RWPE1 (cell line): ENCODE measurements around the gene DLX3.

Source experiments
- CTCF ChIA-PET: fragments of 350-600 bp; sonication (Branson Sonifier 250); formaldehyde crosslinking; extraction: SDS; loops from one replicate; lab custom pipeline; 2021; lab: Yijun Ruan, JAX
- POLR2A ChIA-PET: fragments of 400-600 bp; formaldehyde crosslinking; extraction: SDS; loops from one replicate; lab custom pipeline; 2020; ENCODE audit warnings: antibody characterized with exemption; ENCODE audit not compliant: low non-redundant PET; lab: Yijun Ruan, JAX
- DNase-seq: peaks from one replicate; pipeline ENCODE4 v3.0.0; 2012; ENCODE audit warnings: low spot score
- H3K27ac ChIP-seq: fragments of 450-650 bp; 2 replicates; pipeline ENCODE4 v1.5.1; 2017
- TF ChIP-seq, protein P1 (sequence below): fragments of 450-650 bp; conservative IDR thresholded peaks from 2 replicates; pipeline ENCODE4 v1.5.1; 2017; ENCODE audit warnings: low read depth, mild to moderate bottlenecking

The DLX3 gene

DNA sequence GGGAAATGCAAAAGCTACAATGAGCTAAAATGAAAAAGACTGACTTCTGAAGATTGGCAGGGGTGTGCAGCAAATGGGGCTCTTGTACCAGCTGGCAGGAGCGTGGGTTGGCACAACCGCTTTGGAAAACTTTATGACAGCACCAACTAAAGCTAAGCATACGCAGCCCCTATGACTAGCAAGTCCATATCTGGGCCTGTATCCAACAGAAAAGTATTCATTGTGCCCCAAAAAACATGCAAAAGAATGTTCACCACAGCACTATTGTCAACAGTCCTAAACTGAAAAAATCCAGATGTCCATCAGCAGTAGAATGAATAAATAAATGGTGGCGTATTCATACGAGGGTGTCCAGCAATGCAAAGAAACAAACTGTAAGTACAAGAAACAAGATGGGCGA is 38.3 kb upstream of the DLX3 start:
- ChIA-PET CTCF (interaction anchor here (0.5 to 0.7 kb wide), 2 partner anchors 12 to 21 kb away, joined by 4 read pairs; no protein-coding TSS in a partner anchor), POLR2A (no interaction called here)
- no peak for DNase-seq
- TF ChIP-seq, protein P1, sequence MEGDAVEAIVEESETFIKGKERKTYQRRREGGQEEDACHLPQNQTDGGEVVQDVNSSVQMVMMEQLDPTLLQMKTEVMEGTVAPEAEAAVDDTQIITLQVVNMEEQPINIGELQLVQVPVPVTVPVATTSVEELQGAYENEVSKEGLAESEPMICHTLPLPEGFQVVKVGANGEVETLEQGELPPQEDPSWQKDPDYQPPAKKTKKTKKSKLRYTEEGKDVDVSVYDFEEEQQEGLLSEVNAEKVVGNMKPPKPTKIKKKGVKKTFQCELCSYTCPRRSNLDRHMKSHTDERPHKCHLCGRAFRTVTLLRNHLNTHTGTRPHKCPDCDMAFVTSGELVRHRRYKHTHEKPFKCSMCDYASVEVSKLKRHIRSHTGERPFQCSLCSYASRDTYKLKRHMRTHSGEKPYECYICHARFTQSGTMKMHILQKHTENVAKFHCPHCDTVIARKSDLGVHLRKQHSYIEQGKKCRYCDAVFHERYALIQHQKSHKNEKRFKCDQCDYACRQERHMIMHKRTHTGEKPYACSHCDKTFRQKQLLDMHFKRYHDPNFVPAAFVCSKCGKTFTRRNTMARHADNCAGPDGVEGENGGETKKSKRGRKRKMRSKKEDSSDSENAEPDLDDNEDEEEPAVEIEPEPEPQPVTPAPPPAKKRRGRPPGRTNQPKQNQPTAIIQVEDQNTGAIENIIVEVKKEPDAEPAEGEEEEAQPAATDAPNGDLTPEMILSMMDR: no peak
- no peak overlapping the region for H3K27ac ChIP-seq

DNA sequence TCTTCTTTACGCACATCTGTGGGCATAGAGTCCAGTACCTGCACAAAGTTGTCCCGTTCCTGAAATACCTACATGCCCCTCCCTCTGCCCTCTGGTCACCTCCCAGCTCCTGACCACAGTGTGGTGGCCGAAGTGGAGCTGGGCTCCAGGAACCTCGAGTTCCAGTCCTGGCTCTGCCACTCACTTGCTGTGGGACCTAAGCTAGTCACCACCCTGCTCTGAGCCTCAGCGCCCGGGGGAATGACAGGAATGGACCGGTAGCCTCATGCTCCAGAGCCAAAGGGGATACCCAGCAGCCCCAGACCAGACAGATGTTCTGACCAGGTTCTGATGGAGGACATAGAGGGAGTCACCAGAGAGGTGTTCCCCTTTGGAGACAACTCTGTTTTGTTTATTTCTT is 34.2 kb upstream of the DLX3 start:
- peak overlapping the region; percentile 100 for H3K27ac ChIP-seq
- DNase-seq: no peak
- CTCF ChIA-PET: interaction anchor here (1.2 kb wide), 1 partner anchor 8 kb away, joined by 5 read pairs; no protein-coding TSS in a partner anchor
- POLR2A ChIA-PET: interaction anchor here (3.2 kb wide), 1 partner anchor 27 kb away, joined by 63 read pairs; the partner anchor contains the start of gene ITGA3
- TF ChIP-seq, protein P1: no peak

DNA sequence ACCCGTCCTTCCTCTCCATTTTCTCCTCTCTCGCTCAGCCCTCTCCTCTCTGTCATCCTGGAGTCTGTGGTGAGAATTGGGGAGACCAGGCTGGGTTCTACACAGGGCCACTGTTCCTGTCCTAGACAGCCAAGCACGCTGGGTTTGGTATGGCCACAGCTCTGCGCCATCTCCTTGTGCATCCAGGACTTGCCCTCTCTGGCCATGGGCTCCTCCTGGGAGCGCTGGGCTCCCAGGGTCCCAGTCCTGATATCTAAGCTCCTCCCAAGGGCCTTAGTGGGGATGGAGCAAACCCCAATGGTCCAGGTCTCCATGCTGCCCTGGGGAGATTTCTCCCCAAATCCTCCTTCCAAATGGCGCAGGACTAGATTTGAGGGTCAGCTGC is 33.7 kb upstream of the DLX3 start:
- TF ChIP-seq, protein P1: no peak
- ChIA-PET POLR2A (interaction anchor here (1.0 to 3.2 kb wide), 3 partner anchors 19 to 33 kb away, joined by 7 to 63 read pairs (median 34); partner anchors contain the start of gene ITGA3), CTCF (interaction anchor here (0.6 to 1.2 kb wide), 3 partner anchors 9 to 64 kb away, joined by 3 to 5 read pairs (median 5); no protein-coding TSS in a partner anchor)
- H3K27ac ChIP-seq: peak overlapping the region; percentile 100
- DNase-seq: no peak

DNA sequence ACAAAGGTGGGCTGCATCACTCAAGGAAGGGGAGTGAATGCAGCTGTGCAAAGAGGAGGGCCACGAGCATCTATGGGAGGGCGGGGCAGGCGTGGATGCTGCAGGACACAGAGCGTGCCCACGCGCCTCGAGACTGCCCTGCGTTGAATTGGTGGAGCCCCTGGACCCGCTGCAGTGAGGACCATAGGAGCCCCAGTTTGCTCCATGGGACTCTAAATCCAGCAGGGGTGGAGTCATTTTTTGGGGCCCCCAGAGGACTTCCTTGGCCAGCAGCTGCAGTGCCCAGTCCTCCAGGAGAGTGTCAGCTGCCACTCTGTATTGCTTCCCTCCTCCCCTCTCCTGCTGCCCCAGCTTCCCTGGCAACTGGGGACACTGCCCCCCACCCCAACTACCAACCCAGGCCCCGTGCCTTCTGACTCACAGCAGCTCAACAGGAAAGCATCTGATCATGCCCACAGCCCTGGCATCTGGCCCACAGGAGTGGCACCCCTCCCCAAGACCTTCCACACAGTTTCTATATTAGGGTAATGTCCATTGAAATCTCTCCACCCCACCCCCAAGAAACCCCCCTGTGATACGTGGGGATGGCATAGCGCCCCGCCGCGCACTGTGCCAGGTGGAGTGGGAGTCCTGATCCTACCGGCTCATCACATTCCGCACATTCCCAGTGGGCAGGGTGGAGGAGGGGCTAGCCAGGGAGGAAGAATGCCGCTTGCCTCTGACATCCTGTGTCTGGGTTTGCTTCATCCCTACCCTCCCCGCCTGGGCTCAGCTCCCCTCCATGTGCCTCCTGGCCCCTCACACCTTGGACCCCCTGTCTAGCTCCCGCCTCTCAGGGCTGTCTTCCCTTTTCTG is 33.1 kb upstream of the DLX3 start:
- POLR2A ChIA-PET: interaction anchor here (0.6 to 3.2 kb wide), 5 partner anchors 9 to 37 kb away, joined by 3 to 63 read pairs (median 7); partner anchors contain the start of gene ITGA3
- TF ChIP-seq, protein P1: no peak
- H3K27ac ChIP-seq: peak overlapping the region; percentile 100
- DNase-seq: peak; percentile 97
- CTCF ChIA-PET: interaction anchor here (0.6 to 2.0 kb wide), 7 partner anchors 9 to 252 kb away, joined by 3 to 15 read pairs (median 3); no protein-coding TSS in a partner anchor

DNA sequence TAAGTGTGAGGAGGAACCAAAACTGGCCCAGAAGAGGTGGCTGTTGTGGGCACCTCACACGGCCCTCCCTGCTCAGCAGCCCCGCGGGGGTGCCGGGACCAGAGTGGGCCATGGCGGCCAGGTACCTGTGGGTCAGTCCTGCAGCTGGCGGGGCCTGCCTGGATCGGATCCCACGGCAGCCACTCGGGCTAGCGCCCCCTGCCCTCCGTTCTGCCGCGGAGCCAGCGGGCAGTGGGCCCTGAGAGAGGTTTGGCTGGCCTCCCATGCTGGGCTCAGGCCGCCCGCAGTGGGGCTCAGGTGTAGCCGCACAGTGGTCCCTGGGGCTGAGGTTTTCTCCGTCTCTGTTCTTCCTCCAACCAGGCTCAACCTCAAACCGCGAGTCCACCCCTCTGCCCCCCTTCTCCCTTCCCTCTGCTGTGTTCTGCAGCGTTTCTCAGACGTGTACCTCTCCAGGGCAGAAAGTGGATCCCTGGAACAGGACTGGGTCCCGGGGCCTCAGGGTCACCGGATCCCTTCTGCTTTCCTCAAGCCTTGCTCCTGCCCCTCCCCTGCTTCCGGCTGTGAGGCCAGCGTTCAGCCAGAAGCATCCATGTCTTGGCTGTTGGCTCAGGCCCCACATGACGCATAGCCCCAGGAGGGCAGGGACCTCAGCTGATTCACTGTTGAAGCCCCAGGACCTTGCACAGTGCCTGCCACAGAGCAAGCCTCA is 32.3 kb upstream of the DLX3 start:
- ChIA-PET CTCF (interaction anchor here (0.6 to 2.1 kb wide), 14 partner anchors 10 to 380 kb away, joined by 3 to 17 read pairs (median 3); partner anchors contain the start of gene ITGA3), POLR2A (interaction anchor here (0.6 to 3.2 kb wide), 7 partner anchors 10 to 513 kb away, joined by 3 to 63 read pairs (median 3); partner anchors contain the start of gene ITGA3)
- peak; percentile 97 for DNase-seq
- TF ChIP-seq, protein P1: peak; percentile 61; the same call in 1 of the 2 replicates
- peak overlapping the region; percentile 100 for H3K27ac ChIP-seq
